NK-92 (cell line): ENCODE measurements around the gene CDHR2.
"Not testable (repeated sequence)": the region's sequence is repeated elsewhere in the genome, so short reads cannot be mapped to it uniquely, and the experiment has no call there.

Experiments
- DNase-seq: peaks from one replicate; lab custom pipeline; 2025; ENCODE audit not compliant: unreplicated experiment; lab: John Stamatoyannopoulos, UW

CDHR2 gene

GRCh38 chr5:176592573-176592972 is 43.4 kb downstream of the CDHR2 start:
- no peak for DNase-seq

GRCh38 chr5:176593273-176593869 is 44.2 kb downstream of the CDHR2 start:
- DNase-seq, result no peak

- no peak for DNase-seq
These were observed 45.4 kb downstream of the CDHR2 start for GRCh38 chr5:176594554-176594953.

- no peak for DNase-seq
These were observed 46.3 kb downstream of the CDHR2 start for GRCh38 chr5:176595386-176595943.

GRCh38 chr5:176596069-176596644 is 47.0 kb downstream of the CDHR2 start:
- DNase-seq, result no peak

GRCh38 chr5:176596689-176597416 is 47.7 kb downstream of the CDHR2 start:
- no peak for DNase-seq

GRCh38 chr5:176597417-176598389 is 48.6 kb downstream of the CDHR2 start:
- no peak for DNase-seq

- not testable (repeated sequence) for DNase-seq
These were observed 50.7 kb downstream of the CDHR2 start for GRCh38 chr5:176599749-176600430.

GRCh38 chr5:176601901-176602482 is 52.9 kb downstream of the CDHR2 start:
- no peak for DNase-seq

GRCh38 chr5:176603091-176603490 is 53.9 kb downstream of the CDHR2 start:
- DNase-seq, result no peak

GRCh38 chr5:176606032-176606431 is 56.9 kb downstream of the CDHR2 start:
- DNase-seq, result no peak

- no peak for DNase-seq
These were observed 57.7 kb downstream of the CDHR2 start for GRCh38 chr5:176606875-176607274.

GRCh38 chr5:176608142-176608705 is 59.1 kb downstream of the CDHR2 start:
- no peak for DNase-seq

- no peak for DNase-seq
These were observed 60.0 kb downstream of the CDHR2 start for GRCh38 chr5:176608937-176609723.

GRCh38 chr5:176609724-176610434 is 60.7 kb downstream of the CDHR2 start, which contains the start of gene GPRIN1:
GPRIN1 (minus strand) TSS chr5:176610156; CDS start chr5:176599834, 10,322 bp downstream.
- DNase-seq, result no peak

GRCh38 chr5:176610435-176610773 is 61.3 kb downstream of the CDHR2 start:
- no peak for DNase-seq

GRCh38 chr5:176611435-176611834 is 62.3 kb downstream of the CDHR2 start:
- no peak for DNase-seq

- DNase-seq, result no peak
These were observed 62.9 kb downstream of the CDHR2 start for GRCh38 chr5:176612008-176612407.
